HEK293 (cell line): ENCODE measurements around the gene EIF1.
A peak's percentile ranks its signal among the peaks of the same experiment; 100 is the strongest.

Source experiments
- GLIS2 ChIP-seq: fragments of 450-650 bp; formaldehyde crosslinking; IDR thresholded peaks from 2 replicates; pipeline ENCODE4 v1.5.1; 2016; ENCODE audit warnings: missing biosample characterization, missing genetic modification characterization
- HOXD13 ChIP-seq: sonication (generic); formaldehyde crosslinking; IDR thresholded peaks from 2 replicates; pipeline ENCODE4 v1.8.0; 2022; ENCODE audit warnings: missing genetic modification reagents, borderline replicate concordance
- KLF16 ChIP-seq: fragments of 450-650 bp; formaldehyde crosslinking; IDR thresholded peaks from 2 replicates; pipeline ENCODE4 v1.5.1; 2017; ENCODE audit warnings: missing biosample characterization, missing genetic modification characterization
- MYNN ChIP-seq: fragments of 450-650 bp; formaldehyde crosslinking; IDR thresholded peaks from 2 replicates; pipeline ENCODE4 v1.5.1; 2016; ENCODE audit warnings: missing biosample characterization, missing genetic modification characterization, borderline replicate concordance
- SP3 ChIP-seq: fragments of 450-650 bp; formaldehyde crosslinking; IDR thresholded peaks from 2 replicates; pipeline ENCODE4 v1.5.1; 2016; ENCODE audit warnings: missing biosample characterization, missing genetic modification characterization
- ZBTB17 ChIP-seq: fragments of 450-650 bp; formaldehyde crosslinking; IDR thresholded peaks from 2 replicates; pipeline ENCODE4 v1.5.1; 2016; ENCODE audit warnings: missing biosample characterization, missing genetic modification characterization
- ZBTB20 ChIP-seq: fragments of 450-650 bp; formaldehyde crosslinking; IDR thresholded peaks from 2 replicates; pipeline ENCODE4 v1.5.1; 2016; ENCODE audit warnings: missing biosample characterization, missing genetic modification characterization
- ZEB2 ChIP-seq: fragments of 450-650 bp; formaldehyde crosslinking; IDR thresholded peaks from 2 replicates; pipeline ENCODE4 v1.5.1; 2016; ENCODE audit warnings: missing biosample characterization, missing genetic modification characterization
- ZFP69B ChIP-seq: fragments of 450-650 bp; formaldehyde crosslinking; IDR thresholded peaks from 2 replicates; pipeline ENCODE4 v1.5.1; 2016; ENCODE audit warnings: missing biosample characterization, missing genetic modification characterization
- ZNF202 ChIP-seq: fragments of 450-650 bp; formaldehyde crosslinking; IDR thresholded peaks from 2 replicates; pipeline ENCODE4 v1.5.1; 2016; ENCODE audit warnings: missing biosample characterization, missing genetic modification characterization, borderline replicate concordance
- ZNF335 ChIP-seq: fragments of 450-650 bp; formaldehyde crosslinking; conservative IDR thresholded peaks from 2 replicates; pipeline ENCODE4 v1.5.1; 2016; ENCODE audit warnings: missing biosample characterization, missing genetic modification characterization
- ZNF366 ChIP-seq: fragments of 450-650 bp; formaldehyde crosslinking; conservative IDR thresholded peaks from 2 replicates; pipeline ENCODE4 v1.5.1; 2016; ENCODE audit warnings: missing biosample characterization, missing genetic modification characterization
- ZNF529 ChIP-seq: fragments of 450-650 bp; formaldehyde crosslinking; IDR thresholded peaks from 2 replicates; pipeline ENCODE4 v1.5.1; 2017; ENCODE audit warnings: missing genetic modification characterization, missing biosample characterization; ENCODE audit not compliant: insufficient replicate concordance
- ZNF549 ChIP-seq: fragments of 450-650 bp; IDR thresholded peaks from 2 replicates; pipeline ENCODE4 v1.5.1; 2018; ENCODE audit warnings: missing biosample characterization, missing genetic modification characterization, mild to moderate bottlenecking, inconsistent platforms, moderate library complexity
- ZNF571 ChIP-seq: fragments of 450-650 bp; formaldehyde crosslinking; IDR thresholded peaks from 2 replicates; pipeline ENCODE4 v1.5.0; 2017; ENCODE audit warnings: missing biosample characterization, missing genetic modification characterization
- ZNF626 ChIP-seq: fragments of 450-650 bp; sonication (Bioruptor Pico); formaldehyde crosslinking; IDR thresholded peaks from 2 replicates; pipeline ENCODE4 v1.5.1; 2018; ENCODE audit warnings: missing biosample characterization, missing genetic modification characterization, inconsistent platforms
- ZNF629 ChIP-seq: fragments of 450-650 bp; formaldehyde crosslinking; IDR thresholded peaks from 2 replicates; pipeline ENCODE4 v1.5.1; 2017; ENCODE audit warnings: missing biosample characterization, missing genetic modification characterization
- ZNF701 ChIP-seq: fragments of 450-650 bp; formaldehyde crosslinking; IDR thresholded peaks from 2 replicates; pipeline ENCODE4 v1.5.1; 2016; ENCODE audit warnings: missing biosample characterization, missing genetic modification characterization
- TF ChIP-seq, protein P1 (sequence below): fragments of 450-650 bp; formaldehyde crosslinking; IDR thresholded peaks from 2 replicates; pipeline ENCODE4 v1.5.1; 2016; ENCODE audit warnings: missing biosample characterization, missing genetic modification characterization, borderline replicate concordance
- TF ChIP-seq, protein P2 (sequence below): fragments of 450-650 bp; formaldehyde crosslinking; conservative IDR thresholded peaks from 2 replicates; pipeline ENCODE4 v1.5.1; 2016; ENCODE audit warnings: low read depth, missing biosample characterization, missing genetic modification characterization
- TF ChIP-seq, protein P3 (sequence below): fragments of 450-650 bp; formaldehyde crosslinking; IDR thresholded peaks from 2 replicates; pipeline ENCODE4 v1.5.1; 2017; ENCODE audit warnings: missing biosample characterization, missing genetic modification characterization
- TF ChIP-seq, protein P4 (sequence below): fragments of 450-650 bp; formaldehyde crosslinking; IDR thresholded peaks from 2 replicates; pipeline ENCODE4 v1.5.1; 2016; ENCODE audit warnings: missing biosample characterization, missing genetic modification characterization
- TF ChIP-seq, protein P5 (sequence below): fragments of 450-650 bp; formaldehyde crosslinking; IDR thresholded peaks from 2 replicates; pipeline ENCODE4 v1.5.1; 2016; ENCODE audit warnings: missing biosample characterization, missing genetic modification characterization
- TF ChIP-seq, protein P6 (sequence below): fragments of 450-650 bp; formaldehyde crosslinking; IDR thresholded peaks from 2 replicates; pipeline ENCODE4 v1.5.1; 2016; ENCODE audit warnings: missing biosample characterization, missing genetic modification characterization

The EIF1 gene

DNA sequence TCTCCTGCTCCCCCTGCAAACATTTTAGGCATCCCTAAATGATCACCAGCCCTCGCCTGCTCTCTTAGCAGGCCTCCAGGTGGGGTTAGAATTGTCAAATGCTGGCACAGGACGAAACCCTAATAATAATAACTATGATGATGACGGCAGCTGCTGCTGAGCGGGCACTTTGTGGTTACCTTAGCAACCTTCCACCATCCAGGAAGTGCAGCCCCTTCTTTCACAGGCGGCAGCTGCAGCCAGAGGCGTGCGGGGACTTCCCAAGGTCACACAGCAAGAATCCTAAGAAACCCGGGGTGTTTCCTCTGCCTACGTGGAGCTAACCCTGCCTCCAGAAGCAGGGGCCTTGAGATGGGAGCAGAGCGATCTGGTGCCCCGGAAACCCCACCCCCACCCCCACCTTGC is 22.4 kb upstream of the EIF1 start (continued):
- TF ChIP-seq, protein P1, sequence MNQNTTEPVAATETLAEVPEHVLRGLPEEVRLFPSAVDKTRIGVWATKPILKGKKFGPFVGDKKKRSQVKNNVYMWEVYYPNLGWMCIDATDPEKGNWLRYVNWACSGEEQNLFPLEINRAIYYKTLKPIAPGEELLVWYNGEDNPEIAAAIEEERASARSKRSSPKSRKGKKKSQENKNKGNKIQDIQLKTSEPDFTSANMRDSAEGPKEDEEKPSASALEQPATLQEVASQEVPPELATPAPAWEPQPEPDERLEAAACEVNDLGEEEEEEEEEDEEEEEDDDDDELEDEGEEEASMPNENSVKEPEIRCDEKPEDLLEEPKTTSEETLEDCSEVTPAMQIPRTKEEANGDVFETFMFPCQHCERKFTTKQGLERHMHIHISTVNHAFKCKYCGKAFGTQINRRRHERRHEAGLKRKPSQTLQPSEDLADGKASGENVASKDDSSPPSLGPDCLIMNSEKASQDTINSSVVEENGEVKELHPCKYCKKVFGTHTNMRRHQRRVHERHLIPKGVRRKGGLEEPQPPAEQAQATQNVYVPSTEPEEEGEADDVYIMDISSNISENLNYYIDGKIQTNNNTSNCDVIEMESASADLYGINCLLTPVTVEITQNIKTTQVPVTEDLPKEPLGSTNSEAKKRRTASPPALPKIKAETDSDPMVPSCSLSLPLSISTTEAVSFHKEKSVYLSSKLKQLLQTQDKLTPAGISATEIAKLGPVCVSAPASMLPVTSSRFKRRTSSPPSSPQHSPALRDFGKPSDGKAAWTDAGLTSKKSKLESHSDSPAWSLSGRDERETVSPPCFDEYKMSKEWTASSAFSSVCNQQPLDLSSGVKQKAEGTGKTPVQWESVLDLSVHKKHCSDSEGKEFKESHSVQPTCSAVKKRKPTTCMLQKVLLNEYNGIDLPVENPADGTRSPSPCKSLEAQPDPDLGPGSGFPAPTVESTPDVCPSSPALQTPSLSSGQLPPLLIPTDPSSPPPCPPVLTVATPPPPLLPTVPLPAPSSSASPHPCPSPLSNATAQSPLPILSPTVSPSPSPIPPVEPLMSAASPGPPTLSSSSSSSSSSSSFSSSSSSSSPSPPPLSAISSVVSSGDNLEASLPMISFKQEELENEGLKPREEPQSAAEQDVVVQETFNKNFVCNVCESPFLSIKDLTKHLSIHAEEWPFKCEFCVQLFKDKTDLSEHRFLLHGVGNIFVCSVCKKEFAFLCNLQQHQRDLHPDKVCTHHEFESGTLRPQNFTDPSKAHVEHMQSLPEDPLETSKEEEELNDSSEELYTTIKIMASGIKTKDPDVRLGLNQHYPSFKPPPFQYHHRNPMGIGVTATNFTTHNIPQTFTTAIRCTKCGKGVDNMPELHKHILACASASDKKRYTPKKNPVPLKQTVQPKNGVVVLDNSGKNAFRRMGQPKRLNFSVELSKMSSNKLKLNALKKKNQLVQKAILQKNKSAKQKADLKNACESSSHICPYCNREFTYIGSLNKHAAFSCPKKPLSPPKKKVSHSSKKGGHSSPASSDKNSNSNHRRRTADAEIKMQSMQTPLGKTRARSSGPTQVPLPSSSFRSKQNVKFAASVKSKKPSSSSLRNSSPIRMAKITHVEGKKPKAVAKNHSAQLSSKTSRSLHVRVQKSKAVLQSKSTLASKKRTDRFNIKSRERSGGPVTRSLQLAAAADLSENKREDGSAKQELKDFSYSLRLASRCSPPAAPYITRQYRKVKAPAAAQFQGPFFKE (tag by site-specific recombination) = no peak
- TF ChIP-seq, protein P2, sequence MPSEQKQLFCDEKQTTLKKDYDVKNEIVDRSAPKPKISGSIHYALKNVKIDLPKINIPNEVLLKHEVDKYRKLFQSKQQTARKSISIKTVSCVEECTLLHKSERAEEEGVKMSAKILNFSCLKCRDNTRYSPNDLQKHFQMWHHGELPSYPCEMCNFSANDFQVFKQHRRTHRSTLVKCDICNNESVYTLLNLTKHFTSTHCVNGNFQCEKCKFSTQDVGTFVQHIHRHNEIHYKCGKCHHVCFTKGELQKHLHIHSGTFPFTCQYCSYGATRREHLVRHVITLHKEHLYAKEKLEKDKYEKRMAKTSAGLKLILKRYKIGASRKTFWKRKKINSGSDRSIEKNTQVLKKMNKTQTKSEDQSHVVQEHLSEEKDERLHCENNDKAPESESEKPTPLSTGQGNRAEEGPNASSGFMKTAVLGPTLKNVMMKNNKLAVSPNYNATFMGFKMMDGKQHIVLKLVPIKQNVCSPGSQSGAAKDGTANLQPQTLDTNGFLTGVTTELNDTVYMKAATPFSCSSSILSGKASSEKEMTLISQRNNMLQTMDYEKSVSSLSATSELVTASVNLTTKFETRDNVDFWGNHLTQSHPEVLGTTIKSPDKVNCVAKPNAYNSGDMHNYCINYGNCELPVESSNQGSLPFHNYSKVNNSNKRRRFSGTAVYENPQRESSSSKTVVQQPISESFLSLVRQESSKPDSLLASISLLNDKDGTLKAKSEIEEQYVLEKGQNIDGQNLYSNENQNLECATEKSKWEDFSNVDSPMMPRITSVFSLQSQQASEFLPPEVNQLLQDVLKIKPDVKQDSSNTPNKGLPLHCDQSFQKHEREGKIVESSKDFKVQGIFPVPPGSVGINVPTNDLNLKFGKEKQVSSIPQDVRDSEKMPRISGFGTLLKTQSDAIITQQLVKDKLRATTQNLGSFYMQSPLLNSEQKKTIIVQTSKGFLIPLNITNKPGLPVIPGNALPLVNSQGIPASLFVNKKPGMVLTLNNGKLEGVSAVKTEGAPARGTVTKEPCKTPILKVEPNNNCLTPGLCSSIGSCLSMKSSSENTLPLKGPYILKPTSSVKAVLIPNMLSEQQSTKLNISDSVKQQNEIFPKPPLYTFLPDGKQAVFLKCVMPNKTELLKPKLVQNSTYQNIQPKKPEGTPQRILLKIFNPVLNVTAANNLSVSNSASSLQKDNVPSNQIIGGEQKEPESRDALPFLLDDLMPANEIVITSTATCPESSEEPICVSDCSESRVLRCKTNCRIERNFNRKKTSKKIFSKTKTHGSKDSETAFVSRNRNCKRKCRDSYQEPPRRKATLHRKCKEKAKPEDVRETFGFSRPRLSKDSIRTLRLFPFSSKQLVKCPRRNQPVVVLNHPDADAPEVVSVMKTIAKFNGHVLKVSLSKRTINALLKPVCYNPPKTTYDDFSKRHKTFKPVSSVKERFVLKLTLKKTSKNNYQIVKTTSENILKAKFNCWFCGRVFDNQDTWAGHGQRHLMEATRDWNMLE (tag by site-specific recombination) = no peak
- TF ChIP-seq ZNF701 (tag by site-specific recombination) (no peak), MYNN (tag by site-specific recombination) (no peak), ZNF626 (tag by site-specific recombination) (no peak), ZFP69B (tag by site-specific recombination) (no peak), ZNF629 (tag by site-specific recombination) (peak; percentile 6; the same call in 1 of the 2 replicates), ZNF202 (no peak), GLIS2 (tag by site-specific recombination) (0 out of 2 replicates have a peak, but pooled peaks have one; percentile 56), KLF16 (no peak), ZNF335 (tag by site-specific recombination) (peak; percentile 98), ZNF549 (tag by site-specific recombination) (no peak), ZBTB17 (tag by site-specific recombination) (peak; percentile 46; the same call in 1 of the 2 replicates), ZEB2 (peak; percentile 47), HOXD13 (CRISPR knock-in tag) (no peak), ZNF366 (tag by site-specific recombination) (no peak), ZBTB20 (tag by site-specific recombination) (0 out of 2 replicates have a peak, but pooled peaks have one; percentile 6), SP3 (tag by site-specific recombination) (no peak), ZNF571 (tag by site-specific recombination) (no peak), ZNF529 (tag by site-specific recombination) (no peak)
- TF ChIP-seq, protein P3, sequence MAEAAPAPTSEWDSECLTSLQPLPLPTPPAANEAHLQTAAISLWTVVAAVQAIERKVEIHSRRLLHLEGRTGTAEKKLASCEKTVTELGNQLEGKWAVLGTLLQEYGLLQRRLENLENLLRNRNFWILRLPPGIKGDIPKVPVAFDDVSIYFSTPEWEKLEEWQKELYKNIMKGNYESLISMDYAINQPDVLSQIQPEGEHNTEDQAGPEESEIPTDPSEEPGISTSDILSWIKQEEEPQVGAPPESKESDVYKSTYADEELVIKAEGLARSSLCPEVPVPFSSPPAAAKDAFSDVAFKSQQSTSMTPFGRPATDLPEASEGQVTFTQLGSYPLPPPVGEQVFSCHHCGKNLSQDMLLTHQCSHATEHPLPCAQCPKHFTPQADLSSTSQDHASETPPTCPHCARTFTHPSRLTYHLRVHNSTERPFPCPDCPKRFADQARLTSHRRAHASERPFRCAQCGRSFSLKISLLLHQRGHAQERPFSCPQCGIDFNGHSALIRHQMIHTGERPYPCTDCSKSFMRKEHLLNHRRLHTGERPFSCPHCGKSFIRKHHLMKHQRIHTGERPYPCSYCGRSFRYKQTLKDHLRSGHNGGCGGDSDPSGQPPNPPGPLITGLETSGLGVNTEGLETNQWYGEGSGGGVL (tag by site-specific recombination) = no peak
- TF ChIP-seq, protein P4, sequence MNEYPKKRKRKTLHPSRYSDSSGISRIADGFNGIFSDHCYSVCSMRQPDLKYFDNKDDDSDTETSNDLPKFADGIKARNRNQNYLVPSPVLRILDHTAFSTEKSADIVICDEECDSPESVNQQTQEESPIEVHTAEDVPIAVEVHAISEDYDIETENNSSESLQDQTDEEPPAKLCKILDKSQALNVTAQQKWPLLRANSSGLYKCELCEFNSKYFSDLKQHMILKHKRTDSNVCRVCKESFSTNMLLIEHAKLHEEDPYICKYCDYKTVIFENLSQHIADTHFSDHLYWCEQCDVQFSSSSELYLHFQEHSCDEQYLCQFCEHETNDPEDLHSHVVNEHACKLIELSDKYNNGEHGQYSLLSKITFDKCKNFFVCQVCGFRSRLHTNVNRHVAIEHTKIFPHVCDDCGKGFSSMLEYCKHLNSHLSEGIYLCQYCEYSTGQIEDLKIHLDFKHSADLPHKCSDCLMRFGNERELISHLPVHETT (tag by site-specific recombination) = no peak
- TF ChIP-seq, protein P5, sequence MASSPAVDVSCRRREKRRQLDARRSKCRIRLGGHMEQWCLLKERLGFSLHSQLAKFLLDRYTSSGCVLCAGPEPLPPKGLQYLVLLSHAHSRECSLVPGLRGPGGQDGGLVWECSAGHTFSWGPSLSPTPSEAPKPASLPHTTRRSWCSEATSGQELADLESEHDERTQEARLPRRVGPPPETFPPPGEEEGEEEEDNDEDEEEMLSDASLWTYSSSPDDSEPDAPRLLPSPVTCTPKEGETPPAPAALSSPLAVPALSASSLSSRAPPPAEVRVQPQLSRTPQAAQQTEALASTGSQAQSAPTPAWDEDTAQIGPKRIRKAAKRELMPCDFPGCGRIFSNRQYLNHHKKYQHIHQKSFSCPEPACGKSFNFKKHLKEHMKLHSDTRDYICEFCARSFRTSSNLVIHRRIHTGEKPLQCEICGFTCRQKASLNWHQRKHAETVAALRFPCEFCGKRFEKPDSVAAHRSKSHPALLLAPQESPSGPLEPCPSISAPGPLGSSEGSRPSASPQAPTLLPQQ (tag by site-specific recombination) = no peak; the same call in 1 of the 2 replicates
- TF ChIP-seq, protein P6, sequence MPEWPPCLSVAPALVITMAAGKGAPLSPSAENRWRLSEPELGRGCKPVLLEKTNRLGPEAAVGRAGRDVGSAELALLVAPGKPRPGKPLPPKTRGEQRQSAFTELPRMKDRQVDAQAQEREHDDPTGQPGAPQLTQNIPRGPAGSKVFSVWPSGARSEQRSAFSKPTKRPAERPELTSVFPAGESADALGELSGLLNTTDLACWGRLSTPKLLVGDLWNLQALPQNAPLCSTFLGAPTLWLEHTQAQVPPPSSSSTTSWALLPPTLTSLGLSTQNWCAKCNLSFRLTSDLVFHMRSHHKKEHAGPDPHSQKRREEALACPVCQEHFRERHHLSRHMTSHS (tag by site-specific recombination) = no peak
